GM21367 (cell line): ENCODE measurements around the gene ARMC6.
"Not testable (repeated sequence)": the region's sequence is repeated elsewhere in the genome, so short reads cannot be mapped to it uniquely, and the experiment has no call there.

Source experiments
- ATAC-seq: cut with Tn5 transposase; IDR thresholded peaks from one replicate; pipeline ENCODE4 v1.9.1; 2021; ENCODE audit not compliant: unreplicated experiment

Gene ARMC6

DNA sequence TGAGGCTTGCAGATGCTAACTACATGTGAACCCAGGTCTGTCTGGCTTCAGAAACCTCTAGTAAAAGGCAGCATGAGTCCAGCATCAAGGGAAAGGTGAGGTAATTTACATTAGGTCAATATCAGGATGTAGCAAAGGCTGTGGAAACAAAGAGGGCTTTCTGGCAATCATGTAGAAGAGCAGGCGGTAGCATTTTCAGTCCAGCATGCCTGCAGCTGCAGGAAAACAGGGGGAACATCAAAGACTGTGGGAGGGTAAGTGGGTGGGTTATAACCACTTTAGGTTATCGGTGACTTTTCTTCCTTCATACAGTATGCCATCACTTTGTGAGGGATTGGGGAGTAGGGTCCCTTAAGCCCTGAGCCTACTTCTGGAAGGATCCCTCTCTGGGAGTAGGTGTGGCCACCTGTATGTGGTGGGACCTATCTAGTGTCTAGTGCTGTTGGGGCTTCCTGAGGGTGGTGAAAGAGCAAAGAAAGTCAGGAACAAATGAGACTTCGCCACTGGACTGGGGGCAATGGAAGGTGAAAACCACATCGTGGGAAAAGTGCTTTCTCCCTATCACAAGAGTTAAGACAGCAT lies 10.9 kb upstream of the ARMC6 start:
- ATAC-seq: no peak

DNA sequence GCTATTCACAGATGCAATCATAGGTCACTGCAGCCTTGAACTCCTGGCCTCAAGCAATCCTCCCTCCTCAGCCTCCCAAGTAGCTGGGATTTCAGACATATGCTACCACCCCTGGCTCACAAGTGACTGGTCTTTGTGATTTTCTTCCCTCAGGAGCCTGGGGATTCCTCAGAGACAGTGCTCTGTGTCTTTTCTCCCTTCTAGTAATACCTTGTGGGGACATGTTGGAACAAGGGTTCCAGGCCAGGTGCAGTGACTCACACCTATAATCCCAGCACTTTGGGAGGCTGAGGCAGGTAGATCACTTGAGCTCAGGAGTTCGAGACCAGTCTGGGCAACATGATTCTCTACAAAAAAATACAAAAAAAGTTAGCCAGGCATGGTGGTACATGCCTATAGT lies 10.0 kb upstream of the ARMC6 start:
- ATAC-seq: not testable (repeated sequence)

DNA sequence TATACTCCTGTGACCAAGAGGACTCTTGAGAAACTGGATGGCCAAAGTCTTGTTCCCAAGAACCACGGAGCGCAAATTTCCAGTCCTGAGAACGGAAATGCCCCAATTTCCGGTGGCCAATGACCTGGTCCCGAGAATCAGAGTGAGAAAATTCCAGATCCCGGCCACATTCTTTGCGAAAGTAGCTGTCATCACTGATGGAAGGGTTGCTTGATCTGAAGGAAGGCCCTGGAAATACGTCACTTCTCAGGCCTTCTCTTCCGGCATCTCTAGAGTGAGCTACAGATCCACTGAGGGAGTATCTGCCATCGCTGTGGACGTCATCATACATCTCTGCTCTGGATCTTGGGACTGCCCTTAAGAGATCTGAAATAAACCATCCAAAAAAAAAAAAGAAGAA lies 7.5 kb upstream of the ARMC6 start:
- no peak for ATAC-seq

DNA sequence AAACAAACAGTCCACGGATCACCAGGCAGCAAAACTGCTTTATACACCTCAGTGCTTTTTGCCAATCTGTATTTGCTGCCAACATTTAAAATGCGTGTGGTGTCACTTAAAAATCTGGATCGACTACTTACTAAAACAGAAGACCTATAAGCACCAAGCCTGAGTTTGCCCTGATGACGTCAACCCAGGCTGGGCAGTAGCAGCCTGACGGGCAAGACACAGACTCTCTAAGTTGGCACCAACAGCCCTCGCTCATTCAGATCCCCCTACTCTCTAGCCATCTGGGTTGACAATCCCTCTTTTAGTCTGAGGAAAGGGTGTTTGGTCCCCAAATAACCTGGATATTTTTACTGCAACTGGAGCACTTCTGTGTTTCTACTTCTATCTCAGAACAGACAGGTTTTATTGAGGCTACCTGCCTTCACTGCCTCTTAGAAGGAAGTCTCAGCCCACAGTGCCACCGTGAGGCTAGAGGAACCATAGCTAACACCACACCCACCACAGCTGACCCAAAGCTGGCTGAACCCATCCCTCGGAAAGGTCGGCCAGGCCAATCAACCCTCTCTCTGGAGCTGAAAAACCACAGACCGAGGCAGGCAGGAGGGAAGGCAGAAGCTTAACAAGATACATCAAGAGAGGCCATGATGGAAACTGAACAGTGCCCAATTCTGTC lies 7.0 kb upstream of the ARMC6 start:
- no peak for ATAC-seq

DNA sequence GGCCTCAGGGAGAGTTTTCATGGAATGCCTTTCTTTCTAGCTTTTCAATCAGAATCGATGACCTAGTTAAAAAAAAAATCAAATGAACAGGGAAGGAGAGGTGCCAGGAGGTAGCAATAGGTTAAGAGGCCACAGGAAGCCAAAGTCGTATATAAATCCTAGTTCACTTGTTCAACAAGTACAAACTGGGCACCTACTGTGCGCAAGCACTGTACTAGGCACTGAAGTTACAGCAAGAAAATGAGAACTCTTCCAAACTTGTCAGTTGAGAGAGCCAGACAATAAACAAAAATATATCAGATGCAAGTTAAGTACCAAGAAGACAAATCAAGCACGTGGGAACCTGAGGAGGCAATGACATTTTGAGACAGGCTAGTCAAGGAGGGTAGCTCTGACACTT lies 6.2 kb upstream of the ARMC6 start:
- ATAC-seq: no peak

DNA sequence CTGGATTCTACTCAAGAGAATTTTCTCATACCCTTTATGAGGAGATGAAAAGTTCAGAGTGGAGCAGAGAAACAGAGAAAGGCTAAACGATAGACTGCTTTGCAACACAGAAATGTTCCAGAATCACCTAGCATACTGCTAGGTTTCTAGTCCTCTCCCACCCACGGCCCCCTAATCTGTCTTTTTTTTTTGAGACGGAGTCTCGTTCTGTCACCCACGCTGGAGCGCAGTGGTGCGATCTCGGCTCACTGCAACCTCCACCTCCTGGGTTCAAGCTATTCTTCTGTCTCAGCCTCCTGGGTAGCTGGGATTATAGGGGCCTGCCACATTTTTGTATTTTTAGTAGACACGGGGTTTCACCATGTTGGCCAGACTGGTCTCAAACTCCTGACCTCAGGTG lies 4.9 kb upstream of the ARMC6 start:
- ATAC-seq: no peak

DNA sequence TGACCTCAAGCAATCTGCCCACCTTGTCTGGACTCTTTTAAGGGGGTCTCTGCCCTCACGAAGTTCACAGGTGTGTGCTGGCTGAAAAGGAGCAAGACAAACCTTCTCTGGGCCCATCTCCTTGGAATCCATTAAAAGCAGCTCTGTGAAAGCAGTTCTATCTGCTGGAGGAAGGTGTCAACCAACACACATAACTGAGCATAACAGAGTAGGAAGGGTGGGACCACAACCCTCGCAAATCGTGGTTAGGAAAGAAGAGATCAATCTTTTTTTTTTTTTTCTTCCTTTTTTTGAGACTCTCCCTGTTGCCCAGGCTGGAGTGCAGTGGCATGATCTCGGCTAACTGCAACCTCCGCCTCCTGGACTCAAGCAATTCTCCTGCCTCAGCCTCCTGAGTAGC lies 1.5 kb upstream of the ARMC6 start:
- no peak for ATAC-seq

DNA sequence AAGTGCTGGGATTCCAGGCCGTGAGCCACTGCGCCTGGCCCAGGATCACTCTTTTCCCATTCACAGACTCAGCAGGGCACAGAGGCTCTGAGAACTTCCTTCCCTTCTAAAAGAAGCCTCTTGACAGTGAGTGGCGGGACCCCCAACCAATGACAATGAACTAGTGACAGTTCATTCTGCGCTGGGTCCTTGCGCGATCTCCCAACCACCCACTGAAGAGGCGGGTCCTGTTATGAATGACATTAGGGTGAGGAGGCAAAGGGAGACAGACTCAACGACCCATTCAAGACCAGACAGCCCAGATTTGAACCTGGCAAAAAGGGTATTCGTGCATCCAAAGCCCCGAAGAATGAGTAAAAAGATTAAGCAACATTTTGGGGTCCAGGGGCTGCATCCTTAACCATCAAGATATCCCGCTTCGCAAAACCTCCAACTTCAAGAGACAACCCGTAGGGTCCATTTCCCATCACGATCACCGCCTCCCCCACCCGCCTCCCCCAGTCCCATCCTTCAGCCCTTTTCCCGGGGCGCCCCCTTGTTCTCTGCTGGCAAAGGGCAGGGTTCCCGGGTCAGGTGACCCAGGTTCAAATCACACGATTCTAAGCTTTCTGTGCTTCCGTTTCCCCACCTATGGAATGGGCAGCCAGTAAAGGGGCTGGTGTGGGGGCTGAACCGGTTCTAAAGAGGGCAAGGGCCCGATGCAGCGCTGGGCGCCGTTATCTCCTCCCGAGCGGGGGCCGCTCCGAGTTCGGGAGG lies 805 bp upstream of the ARMC6 start:
- ATAC-seq: no peak

DNA sequence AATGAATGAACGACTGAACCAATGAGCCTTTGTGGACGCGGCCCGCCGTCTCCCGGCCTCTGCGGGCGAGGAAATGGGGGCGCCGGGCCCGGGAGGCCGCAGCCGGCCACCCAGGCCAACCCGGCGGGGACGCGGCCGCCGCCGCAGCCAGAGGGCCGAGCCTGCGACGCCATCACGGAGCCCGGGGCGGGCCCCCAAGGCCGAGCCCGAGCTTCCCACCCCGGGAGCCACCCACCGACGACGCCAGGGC lies 302 bp upstream of the ARMC6 start:
- no peak for ATAC-seq

DNA sequence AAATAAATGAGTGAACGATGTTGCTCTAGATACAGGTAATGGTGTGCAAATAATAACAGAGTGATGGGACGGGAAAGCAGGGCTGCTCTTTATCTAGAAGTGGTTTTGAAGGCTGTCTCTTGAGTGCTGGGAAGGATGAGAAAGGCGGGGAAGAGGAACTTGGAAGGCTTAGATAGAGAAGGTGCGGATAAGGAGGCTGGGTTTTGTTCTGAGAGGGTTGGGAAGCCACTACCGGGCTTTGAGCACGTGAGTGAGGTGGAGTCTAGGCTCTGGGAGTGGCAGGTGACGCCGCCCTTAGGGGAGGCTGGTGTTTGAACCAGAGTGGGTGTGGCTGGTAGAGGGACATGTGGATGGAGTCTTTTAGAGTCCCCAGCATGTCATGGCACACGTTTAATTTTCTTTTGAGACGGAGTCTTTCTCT lies 811 bp downstream of the ARMC6 start:
- ATAC-seq: peak; percentile 42

DNA sequence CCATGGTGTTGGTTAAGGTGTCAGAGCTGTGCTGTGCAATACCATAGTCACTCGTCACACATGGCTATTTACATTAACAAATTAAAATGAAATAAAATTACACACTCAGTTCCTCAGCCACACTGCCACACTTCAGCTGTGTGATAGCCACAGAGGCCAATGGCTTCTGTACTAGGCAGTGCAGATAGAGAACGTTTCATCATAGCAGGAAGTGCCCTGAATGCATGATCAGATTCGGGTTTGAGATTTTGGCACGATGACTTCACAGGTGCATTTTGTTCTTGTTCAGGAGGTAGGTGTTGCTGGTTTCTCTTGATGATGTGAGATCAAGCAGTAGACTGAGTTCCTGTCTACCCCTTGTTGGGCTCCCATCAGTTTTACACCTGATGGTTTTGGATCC lies 6.5 kb downstream of the ARMC6 start:
- no peak for ATAC-seq

DNA sequence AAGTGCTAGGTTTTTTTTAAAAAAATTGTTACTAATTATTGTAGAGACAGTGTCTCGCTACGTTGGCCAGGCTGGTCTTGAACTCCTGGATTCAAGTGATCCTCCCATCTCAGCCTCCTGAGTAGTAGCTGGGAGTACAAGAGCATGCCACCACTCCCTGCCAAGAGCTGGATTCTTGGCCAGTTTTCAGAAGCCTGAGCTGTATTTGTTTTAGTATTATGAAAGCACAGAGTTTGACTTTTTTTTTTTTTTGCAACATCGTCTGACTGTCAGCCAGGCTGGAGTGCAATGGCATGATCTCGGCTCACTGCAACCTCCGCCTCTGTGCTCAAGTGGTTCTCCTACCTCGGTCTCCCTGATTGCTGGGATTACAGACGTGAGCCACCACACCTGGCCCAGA lies 7.0 kb downstream of the ARMC6 start:
- no peak for ATAC-seq

DNA sequence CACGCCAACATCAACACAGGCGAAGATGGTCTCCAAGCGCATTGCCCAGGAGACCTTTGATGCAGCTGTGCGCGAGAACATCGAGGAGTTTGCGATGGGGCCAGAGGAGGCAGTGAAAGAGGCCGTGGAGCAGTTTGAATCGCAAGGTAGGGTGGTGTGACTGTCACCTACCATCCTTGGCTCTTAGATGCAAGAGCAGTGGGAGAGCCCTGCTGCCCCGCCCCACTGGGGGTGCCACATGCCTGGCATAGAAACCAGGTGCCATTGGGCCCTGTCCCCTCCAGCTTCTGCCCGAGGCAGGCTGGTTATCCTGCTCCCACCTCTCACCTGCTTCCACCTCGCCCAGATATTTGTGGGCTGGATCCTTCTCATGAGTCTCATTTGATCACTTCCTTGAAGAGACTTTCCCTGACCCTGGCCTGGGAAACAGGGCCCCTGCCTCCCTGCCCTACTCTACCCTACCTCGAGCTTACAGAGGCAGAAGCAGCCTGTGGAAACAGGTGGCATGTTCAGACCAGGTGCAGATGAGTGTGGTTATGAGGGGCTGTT lies 9.4 kb downstream of the ARMC6 start:
- no peak for ATAC-seq

DNA sequence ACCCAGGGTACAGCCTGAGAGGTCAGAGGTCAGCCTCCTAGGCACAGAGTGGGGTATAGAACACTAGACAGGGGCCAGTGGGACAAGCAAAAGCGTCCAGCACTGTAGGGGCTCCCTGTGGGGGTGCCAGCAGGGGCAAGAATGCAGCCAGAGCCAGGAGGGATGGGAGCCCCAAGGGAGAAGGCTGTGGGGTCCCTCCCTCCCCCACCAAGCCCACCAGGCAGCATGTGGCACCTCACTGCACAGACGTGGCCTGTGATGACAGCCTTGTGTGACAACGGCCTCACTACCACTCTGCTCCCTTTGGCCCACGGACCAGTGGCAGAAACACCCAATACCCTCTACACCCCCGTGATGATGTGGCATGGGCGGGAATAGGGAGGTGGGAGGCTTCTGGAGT lies 10.1 kb downstream of the ARMC6 start:
- ATAC-seq: no peak

DNA sequence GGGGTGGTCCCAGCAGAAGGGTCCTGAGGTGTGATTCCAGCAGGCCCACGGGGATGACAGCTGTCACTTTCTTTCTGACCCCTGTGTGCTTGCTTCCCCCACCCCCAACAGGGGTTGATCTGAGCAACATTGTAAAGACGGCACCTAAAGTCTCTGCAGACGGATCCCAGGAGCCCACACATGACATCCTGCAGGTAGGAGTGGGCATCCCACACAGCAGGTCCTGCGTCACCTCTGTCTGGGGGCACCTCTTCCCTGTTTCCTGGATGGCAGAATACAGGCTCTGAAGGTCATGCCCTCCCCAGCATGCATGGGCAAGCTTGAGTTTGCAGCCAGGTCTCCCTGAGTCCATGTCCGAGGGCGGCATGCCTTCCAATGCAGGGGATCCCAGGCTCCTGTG lies 10.5 kb downstream of the ARMC6 start:
- ATAC-seq: no peak

DNA sequence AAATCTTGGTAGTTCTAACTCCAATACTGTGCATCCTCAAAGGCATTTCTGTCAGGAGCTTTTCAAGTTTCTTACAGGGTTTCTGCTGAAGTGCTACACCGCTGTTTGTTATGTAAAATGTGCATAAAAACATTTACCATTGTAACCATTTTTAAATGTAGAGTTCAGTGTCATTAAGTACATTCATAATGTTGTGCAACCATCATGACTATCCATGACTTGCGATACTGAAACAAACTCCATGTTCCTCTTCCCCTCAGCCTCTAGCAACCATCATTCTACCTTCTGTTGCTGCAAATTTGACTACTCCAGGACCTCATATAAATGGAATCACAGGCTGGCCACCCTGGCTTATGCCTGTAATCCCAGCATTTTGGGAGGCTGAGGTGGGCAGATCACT lies 16.0 kb downstream of the ARMC6 start:
- no peak for ATAC-seq

DNA sequence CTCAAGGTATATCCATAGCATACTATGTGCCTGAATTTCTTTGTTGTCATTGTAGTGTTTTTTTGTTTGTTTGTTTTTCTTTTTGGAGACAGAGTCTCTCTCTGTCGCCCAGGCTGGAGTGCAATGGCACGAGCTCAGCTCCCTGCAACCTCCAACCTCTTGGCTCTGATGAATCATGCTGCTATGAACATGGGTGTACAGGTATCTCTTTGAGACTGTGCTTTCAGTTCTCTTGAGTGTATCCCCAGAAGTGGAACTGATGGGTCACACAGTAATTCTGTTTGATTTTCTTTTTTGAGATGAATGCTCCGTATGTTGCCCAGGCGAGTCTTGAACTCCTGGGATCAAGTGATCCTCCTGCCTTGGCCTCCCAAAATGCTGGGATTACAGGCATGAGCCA lies 16.7 kb downstream of the ARMC6 start:
- no peak for ATAC-seq

DNA sequence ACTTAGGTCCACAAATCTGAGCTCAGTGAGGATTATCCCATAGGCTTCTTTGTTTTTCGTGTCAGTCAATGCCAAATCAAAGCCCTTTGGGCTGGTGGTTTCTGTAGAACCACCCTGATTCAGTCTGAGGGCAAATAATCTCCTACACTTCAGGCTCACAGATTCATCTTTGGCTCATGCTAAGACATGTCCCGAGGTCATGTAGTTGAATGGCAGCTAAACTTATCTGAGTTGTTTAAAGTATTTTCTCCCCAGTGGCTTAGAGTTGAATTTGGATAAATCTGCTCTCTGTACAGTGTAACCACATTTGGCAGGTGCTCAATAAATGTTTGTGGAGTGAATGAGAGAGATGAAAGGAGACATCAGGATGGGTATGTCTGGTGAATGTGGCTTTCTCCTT lies 17.3 kb downstream of the ARMC6 start:
- ATAC-seq: no peak

DNA sequence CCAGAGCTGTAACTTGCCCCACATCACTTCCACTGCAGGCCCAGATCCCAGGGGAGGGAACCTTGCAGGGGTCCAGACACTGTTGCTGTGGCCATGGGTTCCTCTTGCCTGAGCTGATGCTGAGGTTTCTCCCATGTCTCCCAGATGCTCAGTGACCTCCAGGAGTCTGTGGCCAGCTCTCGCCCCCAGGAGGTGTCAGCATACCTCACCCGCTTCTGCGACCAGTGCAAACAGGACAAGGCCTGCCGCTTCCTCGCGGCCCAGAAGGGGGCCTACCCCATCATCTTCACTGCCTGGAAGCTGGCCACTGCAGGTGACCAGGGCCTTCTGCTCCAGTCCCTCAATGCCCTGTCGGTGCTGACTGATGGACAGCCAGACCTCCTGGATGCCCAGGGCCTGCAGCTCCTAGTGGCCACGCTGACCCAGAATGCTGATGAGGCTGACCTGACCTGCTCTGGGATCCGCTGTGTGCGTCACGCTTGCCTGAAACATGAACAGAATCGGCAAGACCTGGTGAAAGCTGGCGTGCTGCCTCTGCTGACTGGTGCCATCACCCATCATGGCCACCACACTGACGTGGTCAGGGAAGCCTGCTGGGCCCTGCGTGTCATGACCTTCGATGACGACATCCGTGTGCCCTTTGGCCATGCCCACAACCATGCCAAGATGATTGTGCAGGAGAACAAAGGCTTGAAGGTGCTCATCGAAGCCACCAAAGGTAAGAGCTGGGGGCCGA lies 18.2 kb downstream of the ARMC6 start:
- ATAC-seq: no peak

DNA sequence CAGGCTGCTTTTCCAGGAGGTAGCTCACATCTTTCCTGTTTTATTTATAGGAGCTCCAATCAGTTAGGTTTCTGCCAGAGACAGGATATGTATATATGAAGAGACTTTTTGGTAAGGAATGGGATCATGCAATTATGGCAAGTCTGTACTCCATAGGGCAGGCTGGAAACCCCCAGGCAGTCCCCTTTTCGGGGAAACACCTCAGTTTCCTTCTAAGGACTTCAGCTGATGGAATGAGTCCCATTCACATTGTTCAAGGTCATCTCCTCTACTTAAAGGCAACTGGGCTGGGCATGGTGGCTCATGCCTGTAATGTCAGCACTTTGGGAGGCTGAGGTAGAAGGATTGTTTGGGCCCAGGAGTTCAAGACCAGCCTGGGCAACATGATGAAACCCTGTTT lies 19.5 kb downstream of the ARMC6 start:
- no peak for ATAC-seq

DNA sequence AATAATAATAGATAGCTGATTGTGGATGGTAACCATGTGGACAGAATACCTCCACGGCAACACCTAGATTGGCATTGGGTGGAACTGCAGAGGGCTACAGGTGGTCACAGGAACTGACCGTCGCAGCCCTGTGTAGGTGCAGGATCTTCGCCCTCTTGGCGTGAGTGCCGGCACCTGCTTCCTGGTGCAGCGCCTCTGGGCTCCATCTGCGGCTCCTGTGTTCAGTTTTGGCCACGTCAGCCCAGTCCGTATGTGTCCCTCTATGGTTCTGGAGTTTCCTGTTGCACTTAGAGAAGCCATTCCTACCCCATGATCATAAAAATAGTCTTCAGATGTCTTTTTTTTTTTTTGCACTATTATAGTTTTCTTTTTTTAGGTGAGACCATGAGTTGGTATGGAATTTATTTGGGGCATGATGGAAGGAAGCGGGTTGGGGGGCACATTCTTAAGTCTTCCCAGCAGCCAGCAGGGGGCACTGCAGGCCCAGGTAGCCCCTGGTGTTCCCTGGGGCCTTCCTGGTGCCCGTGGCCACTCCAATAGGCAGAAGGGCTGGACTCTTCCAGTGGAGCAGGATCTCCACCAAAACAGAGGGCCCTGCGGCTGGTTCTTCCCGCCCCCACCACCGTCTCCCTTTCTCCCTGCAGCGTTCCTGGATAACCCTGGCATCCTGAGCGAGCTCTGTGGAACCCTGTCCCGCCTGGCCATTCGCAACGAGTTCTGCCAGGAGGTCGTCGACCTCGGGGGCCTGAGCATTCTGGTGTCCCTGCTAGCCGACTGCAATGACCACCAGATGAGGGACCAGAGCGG lies 20.3 kb downstream of the ARMC6 start:
- no peak for ATAC-seq
